Endothelial cell of umbilical vein (primary cell): ENCODE data around the gene CYP26A1. TPM values are rescaled to one million over a fixed set of nuclear protein-coding genes. Genes with fewer than 3 reads are reported as not detected.

Experiments used
- BruUV-seq: library from RNA; stranded (reverse); fragments of 400-500 nt; replicated peaks from 2 replicates; lab custom pipeline; 2021; lab: Mats Ljungman, UMichigan
- CTCF ChIA-PET: fragments of 300-600, 350-600 bp; sonication (Branson Sonifier 250); formaldehyde crosslinking; loops from one replicate; lab custom pipeline; 2021; ENCODE audit warnings: antibody characterized with exemption, inconsistent platforms; lab: Charles Lee
- POLR2A ChIA-PET: fragments of 300-600, 350-600 bp; sonication (Branson Sonifier 250); formaldehyde crosslinking; loops from one replicate; lab custom pipeline; 2021; ENCODE audit warnings: antibody characterized with exemption, inconsistent platforms; lab: Charles Lee
- DNase-seq: peaks from one replicate; pipeline ENCODE4 v3.0.0-alpha.2; 2011; ENCODE audit warnings: low read depth, low spot score
- FAIRE-seq: peaks from 2 replicates; lab custom pipeline; 2011; peaks lifted over from hg19 to GRCh38; lab: Jason Lieb, UNC
- H2AFZ ChIP-seq: 2 replicates; pipeline ENCODE4 v1.6.0; 2012; ENCODE audit warnings: low read depth, low read length, control low read depth, inconsistent platforms
- H3K27ac ChIP-seq: 2 replicates; pipeline ENCODE4 v1.5.1; 2011; ENCODE audit warnings: low read depth, mild to moderate bottlenecking, control low read depth, low read length, moderate library complexity; ENCODE audit not compliant: insufficient read depth
- H3K27me3 ChIP-seq, 2 experiments: 2 replicates each; pipeline versions ENCODE4 v1.6.0 to v1.6.1; 2011; ENCODE audit warnings: low read length in 2 of 2, mixed read lengths in 1 of 2; ENCODE audit not compliant: control insufficient read depth in 2 of 2, insufficient read depth in 2 of 2
- H3K36me3 ChIP-seq, 2 experiments: 2 replicates in 1 of 2; 3 replicates in 1 of 2; pipeline ENCODE4 v1.5.1; 2011; ENCODE audit warnings: low read length in 2 of 2, mild to moderate bottlenecking in 1 of 2, moderate library complexity in 1 of 2; ENCODE audit not compliant: control insufficient read depth in 2 of 2, insufficient read depth in 2 of 2; ENCODE audit errors: extremely low read depth in 1 of 2
- H3K4me1 ChIP-seq: 3 replicates; pipeline ENCODE4 v1.5.1; 2011; ENCODE audit warnings: mild to moderate bottlenecking, low read length; ENCODE audit not compliant: control insufficient read depth, insufficient read depth; ENCODE audit errors: extremely low read depth
- H3K4me2 ChIP-seq: 2 replicates; pipeline ENCODE4 v1.6.1; 2011; ENCODE audit warnings: low read length, control low read depth, mixed read lengths; ENCODE audit not compliant: insufficient read depth
- H3K4me3 ChIP-seq, 3 experiments: fragments of 200-600 bp in 1 of 3; sonication (generic), shearing (Covaris generic) in 1 of 3; replicated peaks in 1 of 3; 2 replicates each; pipeline ENCODE4 v1.5.1; 2011 to 2016; ENCODE audit warnings: control low read depth in 3 of 3, low read length in 3 of 3, mild to moderate bottlenecking in 2 of 3, inconsistent platforms in 1 of 3, low read depth in 1 of 3, moderate library complexity in 1 of 3; ENCODE audit not compliant: insufficient read depth in 1 of 3
- H3K79me2 ChIP-seq: 2 replicates; pipeline ENCODE4 v1.6.0; 2012; ENCODE audit warnings: low read length, inconsistent platforms; ENCODE audit not compliant: control insufficient read depth, insufficient read depth
- H3K9ac ChIP-seq: replicated peaks from 2 replicates; pipeline ENCODE3; 2011; ENCODE audit warnings: low read length, control low read depth; ENCODE audit not compliant: insufficient read depth; ENCODE audit errors: extremely low read depth
- H3K9me1 ChIP-seq: replicated peaks from 3 replicates; pipeline ENCODE4 v1.6.0; 2011; ENCODE audit warnings: mild to moderate bottlenecking, low read length; ENCODE audit not compliant: control insufficient read depth, insufficient read depth; ENCODE audit errors: extremely low read depth
- H3K9me3 ChIP-seq: replicated peaks from 2 replicates; pipeline ENCODE4 v1.5.1; 2012; ENCODE audit warnings: low read length, inconsistent platforms; ENCODE audit not compliant: control insufficient read depth, insufficient read depth
- H4K20me1 ChIP-seq: replicated peaks from 2 replicates; pipeline ENCODE3; 2011; ENCODE audit warnings: mild to moderate bottlenecking, low read length; ENCODE audit not compliant: control insufficient read depth, insufficient read depth; ENCODE audit errors: extremely low read depth
- CTCF ChIP-seq, 2 donors: IDR thresholded peaks; 1 replicate in 1 of 2; 2 replicates in 1 of 2; pipeline ENCODE4 v1.5.1; 2011; ENCODE audit warnings: low read length in 2 of 2, mild to moderate bottlenecking in 2 of 2, moderate library complexity in 2 of 2, control low read depth in 1 of 2, inconsistent platforms in 1 of 2, low read depth in 1 of 2; ENCODE audit not compliant: insufficient read depth in 1 of 2; ENCODE audit errors: extremely low read depth in 1 of 2
- EZH2 ChIP-seq: IDR thresholded peaks from 2 replicates; pipeline ENCODE4 v1.6.1; 2012; ENCODE audit warnings: borderline replicate concordance, low read depth, mild to moderate bottlenecking, moderate library complexity, low read length, inconsistent platforms; ENCODE audit not compliant: severe bottlenecking
- JUN ChIP-seq: IDR thresholded peaks from 2 replicates; pipeline ENCODE4 v1.6.1; 2011; ENCODE audit warnings: borderline replicate concordance, low read depth; ENCODE audit not compliant: insufficient read length, insufficient read depth
- MAX ChIP-seq: IDR thresholded peaks from 2 replicates; pipeline ENCODE4 v1.6.1; 2011; ENCODE audit not compliant: insufficient read depth, insufficient read length
- MYC ChIP-seq: IDR thresholded peaks from one replicate; pipeline ENCODE4 v1.6.1; 2011; ENCODE audit warnings: mild to moderate bottlenecking, low read depth, low read length
- POLR2A ChIP-seq: IDR thresholded peaks from 2 replicates; pipeline ENCODE4 v1.6.1; 2012; ENCODE audit warnings: low read depth, mild to moderate bottlenecking, control low read depth, low read length
- dilution Hi-C: fragments of 300-500 bp; cut with MboI; formaldehyde crosslinking; loops from one replicate; pipeline ENCODE4 v1.15.0; 2019; ENCODE audit warnings: low sequenced_read_pairs; ENCODE audit not compliant: extremely low pct_ligation_motif_present
- intact Hi-C: fragments of 100-400 bp; cut with micrococcal nuclease; formaldehyde crosslinking; loops from one replicate; pipeline ENCODE4 v1.10.0; 2022
- polyA plus RNA-seq, 4 experiments: library from polyadenylated mRNA; depleted of rRNA in 3 of 4; stranded (reverse) in 3 of 4; unstranded in 1 of 4; fragments of >200 nt; gene quantifications; 2 replicates each; pipeline versions ENCODE4 v1.2.1 to v1.2.3, GENCODE V29; 2011 to 2012; ENCODE audit warnings: missing spikeins in 1 of 4
- total RNA-seq: library from RNA; stranded (reverse); gene quantifications from 2 replicates; pipeline ENCODE4 v1.2.3, GENCODE V29; 2021

CYP26A1 gene
- total and polyA plus RNA-seq, 2 donors (not counting 3 experiments of a cell fraction or from before 2014, with no cell fraction given): 0.95 to 4.4 TPM

- no TSS peak for BruUV-seq
- Histone ChIP-seq H3K27me3 (peaks cover 4 to 5% of the 10 kb centered on the region in 2 experiments), H2AFZ (no peak overlapping the region), H3K27ac (no peak overlapping the region), H3K4me2 (no peak overlapping the region), H3K36me3 (peaks cover 0 to 36% of the 10 kb centered on the region in 2 experiments), H3K9me1 (no peaks in the 10 kb centered on the region), H3K9ac (no peak overlapping the region), H4K20me1 (peaks cover 3% of the 10 kb centered on the region), H3K79me2 (no peaks in the 10 kb centered on the region), H3K9me3 (no peaks in the 10 kb centered on the region), H3K4me1 (peaks cover 18% of the 10 kb centered on the region), H3K4me3 (no peak overlapping the region)
- DNase-seq: no peak
- TF ChIP-seq MAX (no peak), JUN (no peak), EZH2 (no peak), POLR2A (no peak), CTCF (IDR thresholded peaks at IDR 0.05; ENCODE audit: extremely low read depth in 1 of 2, insufficient read depth in 1 of 2, low read depth in 1 of 2, low read length in 2 of 2) (no peak), MYC (no peak)
- ChIA-PET CTCF (interaction anchor here (1.5 kb wide), 1 partner anchor 9 kb away, joined by 5 read pairs; no protein-coding TSS in a partner anchor), POLR2A (no interaction called here)
- intact Hi-C loops: loop anchor here (10.0 kb wide), 1 partner anchor 221 kb away; the partner anchor contains the start of gene EXOC6
- FAIRE-seq: no peak
- dilution Hi-C loops: no loop called here
Measured at GRCh38 chr10:93065675-93066543, 7.8 kb upstream of the CYP26A1 start.
